ENCODE data around the gene CPEB3. TPM values are rescaled to one million over a fixed set of nuclear protein-coding genes. Genes with fewer than 3 reads are reported as not detected.

CPEB3 gene
- total and polyA plus RNA-seq, 9 donors = 2.3 to 6.6 (median 5.6) TPM

DNA sequence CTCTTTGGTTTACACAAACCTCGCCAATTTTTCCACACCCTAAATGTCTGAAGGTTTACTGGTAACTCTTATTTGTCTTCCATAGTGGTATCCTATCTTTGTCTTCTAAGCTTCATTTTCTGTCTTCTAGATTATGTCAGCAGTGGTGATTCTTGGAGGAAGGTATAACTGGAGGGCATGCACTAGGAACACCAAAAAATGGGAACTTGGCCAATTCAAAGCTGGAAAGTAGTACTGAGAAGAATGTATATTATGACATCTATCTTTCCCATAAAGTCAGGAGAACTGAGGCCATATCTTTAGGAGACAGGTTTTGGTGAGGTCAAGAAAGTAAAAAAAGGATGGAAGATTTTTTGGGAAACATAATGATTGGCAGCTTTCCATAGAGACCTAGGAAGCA lies 113.3 kb downstream of the CPEB3 start:
- Histone ChIP-seq H3K4me3 (no peak overlapping the region), H3K9me3 (no peaks in the 10 kb centered on the region), H3K36me3 (no peaks in the 10 kb centered on the region), H3K27ac (no peak overlapping the region), H3K4me1 (ENCODE audit: insufficient read depth) (no peaks in the 10 kb centered on the region), H3K27me3 (no peaks in the 10 kb centered on the region)
- 91 to 100% (median 100%) methylated on average over 1 of the region's 1 CpG for WGBS, 3 donors
- DNase-seq = no peak
- intact Hi-C loops (cut with DNase I) = no loop called here
- TF ChIP-seq POLR2A (IDR thresholded peaks at IDR 0.05) (no peak), EP300 (IDR thresholded peaks at IDR 0.05) (no peak)

GRCh38 chr10:92175164-92175563 lies 115.7 kb downstream of the CPEB3 start:
- no peaks in the 10 kb centered on the region for H3K4me1 ChIP-seq (ENCODE audit: insufficient read depth)
- intact Hi-C loops (cut with DNase I) = no loop called here
- TF ChIP-seq CTCF (IDR thresholded peaks at IDR 0.05) = no peak
- TF ChIP-seq POLR2A (IDR thresholded peaks at IDR 0.05) = no peak
- TF ChIP-seq EP300 (IDR thresholded peaks at IDR 0.05) = no peak
- no peak overlapping the region for H3K4me3 ChIP-seq
- no peak overlapping the region for H3K27ac ChIP-seq
- no peaks in the 10 kb centered on the region for H3K36me3 ChIP-seq
- no peak for DNase-seq
- H3K9me3 ChIP-seq = no peaks in the 10 kb centered on the region
- WGBS, 3 donors = 86 to 99% (median 95%) methylated on average over 5 of the region's 5 CpGs
- H3K27me3 ChIP-seq = no peaks in the 10 kb centered on the region

- Histone ChIP-seq H3K27ac (no peak overlapping the region), H3K4me1 (ENCODE audit: insufficient read depth) (no peaks in the 10 kb centered on the region), H3K4me3 (no peak overlapping the region), H3K27me3 (no peaks in the 10 kb centered on the region), H3K9me3 (no peaks in the 10 kb centered on the region), H3K36me3 (no peaks in the 10 kb centered on the region)
- DNase-seq = no peak
- TF ChIP-seq POLR2A (IDR thresholded peaks at IDR 0.05) (no peak), CTCF (IDR thresholded peaks at IDR 0.05) (no peak), EP300 (IDR thresholded peaks at IDR 0.05) (no peak)
- intact Hi-C loops (cut with DNase I) = no loop called here
Observed at GRCh38 chr10:92173996-92174395, 116.9 kb downstream of the CPEB3 start.

- TF ChIP-seq CTCF (IDR thresholded peaks at IDR 0.05) (no peak), POLR2A (IDR thresholded peaks at IDR 0.05) (no peak), EP300 (IDR thresholded peaks at IDR 0.05) (no peak)
Observed at GRCh38 chr10:92164036-92164696, 126.7 kb downstream of the CPEB3 start.

GRCh38 chr10:92162541-92162940 lies 128.3 kb downstream of the CPEB3 start:
- peaks cover 0 to 4% of the 10 kb centered on the region in 2 donors for H3K9me3 ChIP-seq
- no peak for DNase-seq
- H3K36me3 ChIP-seq = no peaks in the 10 kb centered on the region
- no peak overlapping the region for H3K27ac ChIP-seq
- TF ChIP-seq CTCF (IDR thresholded peaks at IDR 0.05) (no peak), POLR2A (IDR thresholded peaks at IDR 0.05) (no peak), EP300 (IDR thresholded peaks at IDR 0.05) (no peak)
- no peaks in the 10 kb centered on the region for H3K27me3 ChIP-seq
- no peak overlapping the region for H3K4me3 ChIP-seq
- intact Hi-C loops (cut with DNase I) = no loop called here
- no peaks in the 10 kb centered on the region for H3K4me1 ChIP-seq (ENCODE audit: insufficient read depth)
- WGBS, 3 donors = 96 to 97% (median 96%) methylated on average over 2 of the region's 2 CpGs

More at GRCh38 chr10:92164036-92164696, 126.7 kb downstream of the CPEB3 start:
- no peak overlapping the region for H3K4me3 ChIP-seq
- H3K4me1 ChIP-seq (ENCODE audit: insufficient read depth) = no peaks in the 10 kb centered on the region
- no peak overlapping the region for H3K27ac ChIP-seq
- DNase-seq = no peak
- H3K27me3 ChIP-seq = no peaks in the 10 kb centered on the region
- peaks cover 0 to 4% of the 10 kb centered on the region in 2 donors for H3K9me3 ChIP-seq
- intact Hi-C loops (cut with DNase I) = no loop called here
- H3K36me3 ChIP-seq = no peaks in the 10 kb centered on the region
- WGBS, 3 donors = 81 to 82% (median 82%) methylated on average over 5 of the region's 5 CpGs

Data from ovary (tissue), 9 donors.